ENCODE measurements around the gene DUSP11. TPM values are rescaled to one million over a fixed set of nuclear protein-coding genes. Genes with fewer than 3 reads are reported as not detected.
A peak's percentile ranks its signal among the peaks of the same experiment; 100 is the strongest.

Gene DUSP11
- total and polyA plus RNA-seq, 9 of the 15 experiments (the other 6 are each of a cell fraction or from before 2014, with no cell fraction given), result 20.7 to 79.8 (median 29.3) TPM

GRCh38 chr2:73736855-73737779 lies 42.8 kb downstream of the DUSP11 start, which contains the start of gene TPRKB (continued):
- TF ChIP-seq KDM2B (CRISPR knock-in tag; IDR thresholded peaks at IDR 0.05) (0 out of 2 replicates have a peak, but pooled peaks have one; percentile 31), MAFK (IDR thresholded peaks at IDR 0.05; ENCODE audit: low read length) (peak; percentile 5; the same call in 1 of the 2 replicates), FOSL1 (tag; conservative IDR thresholded peaks at IDR 0.05) (peak; percentile 18; the same call in 1 of the 2 replicates), ZBTB7A (IDR thresholded peaks at IDR 0.05; ENCODE audit: borderline replicate concordance, control insufficient read depth, low read depth, low read length) (no peak; the same call in 1 of the 2 replicates), PRPF4 (IDR thresholded peaks at IDR 0.05; ENCODE audit: insufficient read depth, low read depth, low read length, poor library complexity, severe bottlenecking) (no peak), ZNF589 (CRISPR knock-in tag; IDR thresholded peaks at IDR 0.05; ENCODE audit: low read depth) (0 out of 2 replicates have a peak, but pooled peaks have one; percentile 32), ZBTB8A (IDR thresholded peaks at IDR 0.05; ENCODE audit: partially characterized antibody) (no peak), ZKSCAN3 (CRISPR knock-in tag; IDR thresholded peaks at IDR 0.05) (no peak), NELFE (IDR thresholded peaks at IDR 0.05; ENCODE audit: insufficient read depth, insufficient read length) (no peak), USF1 (CRISPR knock-in tag; IDR thresholded peaks at IDR 0.05) (no peak), ZNF121 (CRISPR knock-in tag; conservative IDR thresholded peaks at IDR 0.05) (no peak), DPF2 (IDR thresholded peaks at IDR 0.05) (no peak), MTA2 (IDR thresholded peaks at IDR 0.05; ENCODE audit: low read depth) (peak; percentile 72), ZNF324 (CRISPR knock-in tag; IDR thresholded peaks at IDR 0.05) (no peak), TRIM28 (IDR thresholded peaks at IDR 0.05) (no peak), NKRF (IDR thresholded peaks at IDR 0.05; ENCODE audit: borderline replicate concordance) (peak; percentile 68), TARDBP (IDR thresholded peaks at IDR 0.05) (no peak), ZNF384 (IDR thresholded peaks at IDR 0.05; ENCODE audit: low read depth, low read length) (0 out of 2 replicates have a peak, but pooled peaks have one; percentile 15), FIP1L1 (IDR thresholded peaks at IDR 0.05; ENCODE audit: low read depth, low read length, poor library complexity, severe bottlenecking) (no peak), ZNF23 (CRISPR knock-in tag; IDR thresholded peaks at IDR 0.05) (no peak), ZBTB43 (CRISPR knock-in tag; IDR thresholded peaks at IDR 0.05) (no peak), ZNF274 (IDR thresholded peaks at IDR 0.05; ENCODE audit: borderline replicate concordance, low read depth, low read length) (no peak), MTA1 (IDR thresholded peaks at IDR 0.05; ENCODE audit: borderline replicate concordance) (no peak), KDM1A (IDR thresholded peaks at IDR 0.05) (no peak), RBM25 (IDR thresholded peaks at IDR 0.05; ENCODE audit: low read depth, low read length, severe bottlenecking) (no peak), POLR2G (IDR thresholded peaks at IDR 0.05; ENCODE audit: low read depth, low read length) (peak; percentile 95), RFX5 (IDR thresholded peaks at IDR 0.05; ENCODE audit: low read depth, low read length) (no peak)
